HG03139 (cell line): Measurements from ENCODE around the gene AP4S1.
A peak's percentile ranks its signal among the peaks of the same experiment; 100 is the strongest.
"Not testable (repeated sequence)": the region's sequence is repeated elsewhere in the genome, so short reads cannot be mapped to it uniquely, and the experiment has no call there.

Experiments
- ATAC-seq: cut with Tn5 transposase; IDR thresholded peaks from one replicate; pipeline ENCODE4 v1.9.1; 2021; ENCODE audit not compliant: unreplicated experiment

AP4S1 gene, protein sequence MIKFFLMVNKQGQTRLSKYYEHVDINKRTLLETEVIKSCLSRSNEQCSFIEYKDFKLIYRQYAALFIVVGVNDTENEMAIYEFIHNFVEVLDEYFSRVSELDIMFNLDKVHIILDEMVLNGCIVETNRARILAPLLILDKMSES

DNA sequence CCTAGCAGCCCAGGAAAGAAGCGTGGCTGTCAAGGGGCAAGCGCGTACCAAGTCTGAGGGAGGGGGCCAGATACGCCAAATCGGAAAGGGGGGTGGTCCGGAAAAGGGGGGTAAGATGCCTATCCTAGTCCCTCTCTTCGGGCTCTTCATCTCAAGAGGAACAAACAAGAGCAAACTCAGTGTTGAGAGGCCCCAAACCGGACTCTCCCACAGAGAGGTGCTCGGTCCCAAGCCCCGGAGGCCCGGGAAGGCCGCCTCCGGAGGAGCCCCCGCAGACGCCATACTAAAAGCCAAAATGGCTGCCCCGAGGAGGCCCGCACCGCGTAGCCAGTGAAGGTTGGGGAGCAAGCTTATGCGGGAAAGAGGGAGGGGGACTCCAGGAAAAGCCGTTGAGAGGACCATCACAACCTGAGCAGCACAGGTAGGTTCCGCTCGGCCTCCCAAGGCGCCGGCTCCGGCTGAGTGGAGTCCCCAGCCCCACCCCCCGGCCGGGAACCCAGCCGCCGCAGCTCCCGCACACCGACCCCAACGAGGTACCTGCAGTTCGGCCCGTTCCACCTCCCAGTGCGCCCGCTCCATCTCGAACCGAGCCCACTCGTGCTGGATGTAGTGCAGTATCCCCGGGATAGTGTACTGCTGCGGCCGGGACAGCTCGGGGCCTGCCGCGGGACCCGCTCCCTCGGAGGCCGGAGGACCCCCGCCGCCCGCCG lies at the start of gene AP4S1:
Gene AP4S1 (plus strand): TSS at position 283 of the 710 bp plus-strand sequence. CDS start 40,548 bp downstream, outside the sequence.
- peak; percentile 10 for ATAC-seq

DNA sequence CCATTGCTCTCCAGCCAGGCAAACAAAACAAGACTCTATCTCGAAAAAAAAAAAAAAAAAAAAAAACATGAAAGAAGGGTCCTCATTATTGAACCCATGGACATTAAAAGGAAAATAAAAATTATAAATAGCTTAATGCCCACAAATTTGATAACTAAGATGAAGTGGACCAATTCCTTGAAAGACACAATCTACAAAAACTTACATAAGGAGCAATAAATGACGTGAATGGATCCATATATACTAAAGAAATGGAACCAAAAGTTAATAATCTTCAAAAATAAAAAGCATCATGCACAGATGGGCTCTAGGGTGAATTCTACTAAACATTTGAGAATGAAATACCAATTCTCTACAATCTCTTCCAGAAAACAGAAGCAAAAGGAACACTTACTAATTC lies 47.7 kb upstream of the AP4S1 start:
- no peak for ATAC-seq

DNA sequence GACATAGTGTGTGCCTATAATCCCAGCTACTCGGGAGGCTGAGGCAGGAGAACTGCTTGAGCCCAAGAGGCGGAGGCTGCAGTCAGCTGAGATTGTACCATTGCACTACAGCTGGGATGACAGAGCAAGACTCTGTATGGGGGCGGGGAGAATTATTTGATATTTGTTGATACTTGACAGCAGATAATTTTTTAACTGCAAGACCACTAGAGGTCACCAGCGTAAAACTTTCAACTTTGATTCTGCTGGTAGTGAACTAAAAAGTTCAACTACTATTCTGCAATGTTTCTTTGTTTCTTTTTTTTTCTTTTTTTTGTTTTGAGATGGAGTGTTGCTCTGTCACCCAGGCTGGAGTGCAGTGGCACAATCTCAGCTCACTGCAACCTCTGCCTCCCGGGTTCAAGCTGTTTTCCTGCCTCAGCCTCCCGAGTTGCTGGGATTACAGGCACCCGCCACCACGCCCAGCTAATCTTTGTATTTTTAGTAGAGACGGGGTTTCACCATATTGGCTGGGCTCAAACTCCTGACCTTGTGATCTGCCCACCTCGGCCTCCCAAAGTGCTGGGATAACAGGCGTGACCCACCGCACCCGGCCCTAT lies 45.2 kb upstream of the AP4S1 start:
- ATAC-seq, result not testable (repeated sequence)

DNA sequence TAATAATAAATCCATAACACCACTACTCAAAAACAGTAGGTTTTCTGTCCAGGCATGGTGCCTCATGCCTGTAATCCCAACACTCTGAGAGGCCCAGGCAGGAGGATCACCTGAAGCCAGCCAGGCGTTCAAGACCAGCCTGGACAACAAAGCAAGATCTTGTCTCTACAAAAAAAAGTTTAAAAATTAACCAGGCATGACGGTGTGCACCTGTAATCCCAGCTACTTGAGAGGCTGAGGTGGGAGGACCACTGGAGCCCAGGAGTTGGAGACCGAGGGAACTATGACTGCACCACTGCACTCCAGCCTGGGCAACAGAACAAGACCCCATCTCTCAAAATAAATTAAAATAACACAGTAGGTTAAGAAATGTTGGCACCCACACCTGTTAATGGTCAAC lies 44.5 kb upstream of the AP4S1 start:
- ATAC-seq, result no peak

DNA sequence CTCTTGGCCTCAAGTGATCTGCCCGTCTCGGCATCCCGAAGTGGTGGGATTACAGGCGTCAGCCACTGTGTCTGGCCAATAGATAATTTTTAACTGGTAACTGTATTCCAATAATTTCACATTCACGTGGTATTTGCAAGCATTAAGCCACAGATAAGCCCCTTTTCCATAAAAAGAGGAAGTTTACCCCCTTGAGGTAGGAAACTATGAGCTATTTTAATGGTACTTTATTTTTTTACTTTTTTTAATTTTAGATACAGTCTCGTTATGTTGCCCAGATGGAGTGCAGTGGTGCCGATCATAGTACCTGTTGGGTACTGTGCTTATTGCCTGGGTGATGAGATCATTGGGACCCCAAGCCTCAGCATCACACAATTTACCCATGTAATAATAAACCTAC lies 42.9 kb upstream of the AP4S1 start:
- no peak for ATAC-seq

DNA sequence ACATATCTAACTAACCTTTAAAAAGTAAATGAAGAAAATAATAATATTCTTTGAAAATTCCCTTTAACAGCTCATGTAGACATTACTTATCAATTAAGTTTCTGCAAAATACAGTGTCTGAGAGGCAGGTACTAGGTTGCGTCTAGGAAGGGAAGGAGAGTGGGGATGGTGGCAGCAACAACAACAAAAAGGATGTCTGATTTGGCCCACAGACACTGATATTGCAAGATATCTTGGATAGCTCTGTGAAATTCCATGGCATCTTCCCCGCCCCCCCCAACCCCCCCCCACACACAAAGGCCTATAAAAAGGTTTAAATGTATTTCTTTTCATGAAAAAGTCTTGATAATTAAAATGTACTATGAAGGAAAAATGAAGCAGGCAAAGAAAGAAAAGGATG lies 41.6 kb upstream of the AP4S1 start:
- no peak for ATAC-seq

DNA sequence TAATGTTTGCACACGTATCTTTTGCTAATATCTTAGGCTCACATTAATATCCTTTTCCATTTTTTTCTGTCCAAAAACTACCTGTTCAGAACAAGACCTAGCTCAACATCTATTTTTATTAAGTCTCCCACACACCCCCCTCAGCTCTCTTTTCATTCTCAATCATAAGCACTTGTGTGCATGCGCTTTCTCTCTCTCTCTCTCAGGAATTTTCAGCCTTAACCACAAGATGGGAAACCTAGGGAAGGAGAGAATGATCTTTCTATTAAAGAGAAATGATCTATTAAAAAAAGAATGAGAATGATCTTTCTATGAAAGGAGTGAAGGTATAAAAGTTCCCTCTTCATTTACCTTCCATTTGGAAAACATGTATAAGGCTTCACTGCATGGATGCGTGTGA lies 39.7 kb upstream of the AP4S1 start:
- no peak for ATAC-seq

DNA sequence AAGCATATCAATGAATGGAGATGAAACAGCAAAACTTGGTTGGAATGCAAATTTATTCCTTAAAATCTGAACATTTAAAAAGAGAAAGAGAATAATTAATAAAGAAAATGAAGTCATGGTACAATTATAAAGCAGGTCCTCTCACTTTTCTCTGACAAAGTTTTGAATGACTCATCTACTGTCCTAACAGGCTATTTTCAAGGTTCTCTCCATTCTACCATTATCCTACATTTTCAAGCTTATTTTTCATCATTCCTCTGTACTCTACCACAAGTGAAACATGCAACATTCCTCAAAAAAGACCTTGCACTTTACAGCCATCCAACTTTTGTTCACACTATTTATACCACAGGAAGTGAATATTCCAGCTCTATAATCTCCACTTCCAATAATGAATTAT lies 36.9 kb upstream of the AP4S1 start:
- ATAC-seq, result no peak

DNA sequence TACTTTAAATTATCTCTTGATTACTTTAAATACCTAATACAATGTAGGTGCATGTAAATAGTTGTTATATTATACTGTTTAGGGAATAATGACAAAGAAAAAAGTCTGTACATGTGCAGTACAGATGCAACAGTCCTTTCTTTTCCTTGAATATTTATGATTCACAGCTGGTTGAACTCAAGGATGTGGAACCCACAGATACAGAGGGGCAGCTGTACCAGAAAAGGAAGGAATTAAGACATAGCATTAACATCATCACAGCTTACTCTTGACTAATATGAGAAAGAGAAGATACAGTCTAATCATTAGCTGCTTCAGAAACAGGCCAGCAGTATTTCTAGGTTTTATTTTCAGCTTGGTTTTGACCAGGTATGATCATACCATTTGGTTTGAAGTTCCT lies 34.7 kb upstream of the AP4S1 start:
- ATAC-seq, result no peak

DNA sequence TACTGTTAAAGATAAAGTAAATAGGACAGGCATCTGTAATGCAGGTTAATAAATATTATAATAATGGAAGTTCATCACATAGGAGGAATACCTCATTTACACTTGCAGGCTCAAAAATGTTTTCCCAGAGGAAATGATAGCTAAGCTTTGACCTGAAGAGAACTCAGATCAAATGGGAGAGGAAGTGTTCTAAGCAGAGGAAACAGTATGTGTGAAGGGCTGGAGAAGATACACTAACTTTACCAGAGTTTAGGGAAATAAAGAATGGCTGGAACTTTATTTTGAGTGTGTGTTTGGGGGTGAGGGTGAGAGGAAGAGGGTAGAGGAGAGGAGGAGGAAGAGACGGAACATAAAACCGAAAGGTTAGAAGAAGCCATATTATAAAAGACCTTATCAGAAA lies 34.0 kb upstream of the AP4S1 start:
- ATAC-seq, result no peak

DNA sequence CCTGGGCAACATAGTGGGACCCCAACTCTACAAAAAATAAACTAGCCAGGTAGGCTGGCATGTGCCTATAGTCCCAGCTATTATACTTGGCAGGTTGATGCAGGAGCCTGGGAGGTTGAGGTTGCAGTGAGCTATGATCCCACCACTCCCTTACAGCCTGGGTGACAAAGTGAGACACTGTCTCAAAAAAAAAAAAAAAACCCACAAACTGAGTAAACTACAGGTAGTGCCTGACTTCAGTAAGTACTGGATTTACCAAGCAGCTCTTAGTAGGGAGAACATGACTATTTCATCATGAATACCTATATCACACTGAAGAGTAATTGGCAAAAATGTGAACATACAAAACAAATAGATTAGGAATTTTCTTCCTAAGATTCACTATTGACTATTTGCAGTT lies 32.4 kb upstream of the AP4S1 start:
- ATAC-seq, result no peak

DNA sequence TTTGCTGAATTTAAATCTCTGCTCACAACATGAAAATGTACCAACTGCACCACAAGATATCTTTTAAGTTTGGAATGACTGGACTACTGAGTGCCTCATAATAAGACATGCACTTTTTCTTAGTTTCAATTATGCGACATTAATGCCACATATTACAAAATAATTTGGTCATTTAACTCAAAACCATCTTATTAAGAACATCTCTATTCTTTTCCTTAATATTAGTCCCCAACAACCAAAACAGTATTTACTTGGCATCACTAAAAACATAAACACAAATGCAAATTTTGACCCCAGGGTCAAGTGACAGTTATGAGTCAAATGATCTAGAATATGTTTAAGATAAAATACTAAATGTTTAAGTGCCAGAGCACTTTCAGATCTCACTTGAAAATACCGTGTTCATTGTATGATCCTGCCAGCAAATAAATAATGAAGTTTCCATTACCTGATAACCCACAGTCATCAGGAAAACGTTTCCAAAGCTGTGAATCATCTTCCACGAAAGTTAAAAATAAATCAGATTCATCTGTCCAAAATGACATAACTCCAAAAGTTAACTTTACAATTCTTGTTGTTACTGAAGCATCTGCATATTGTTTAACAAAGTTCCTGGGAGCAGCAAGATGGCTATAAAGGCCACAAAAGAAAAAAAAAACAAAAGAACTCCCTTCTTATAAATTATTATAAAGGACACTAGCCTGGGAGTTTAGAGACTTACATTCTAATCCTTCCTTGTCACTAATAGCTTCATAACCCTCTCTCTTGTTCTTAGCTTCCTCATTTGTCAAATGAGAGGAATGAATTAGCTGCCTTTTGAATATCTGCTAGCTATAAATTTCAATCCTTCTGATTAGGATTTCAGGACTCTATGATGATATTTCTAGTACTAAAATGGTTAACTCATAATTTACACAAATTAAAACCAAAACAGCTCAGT lies 30.5 kb upstream of the AP4S1 start:
- ATAC-seq, result peak; percentile 52

DNA sequence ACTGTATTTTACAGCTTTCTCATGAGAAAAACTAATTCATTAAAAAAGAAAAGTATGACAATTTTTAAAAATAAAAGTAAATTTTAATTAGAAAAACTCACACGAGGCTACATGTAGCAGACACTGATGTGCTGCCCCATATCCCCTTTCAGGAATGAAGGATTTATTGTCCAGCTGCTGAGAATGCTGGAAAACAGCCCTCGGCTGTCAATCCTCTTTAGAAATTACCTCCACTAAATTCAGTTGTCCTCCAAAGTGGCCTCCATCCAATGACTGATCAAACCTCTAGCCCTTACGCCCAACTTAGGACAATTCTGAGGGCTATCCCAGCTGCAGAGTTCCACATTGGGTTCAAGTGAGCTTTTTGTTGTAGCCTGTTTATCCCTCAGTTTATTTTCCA lies 29.8 kb upstream of the AP4S1 start:
- no peak for ATAC-seq

DNA sequence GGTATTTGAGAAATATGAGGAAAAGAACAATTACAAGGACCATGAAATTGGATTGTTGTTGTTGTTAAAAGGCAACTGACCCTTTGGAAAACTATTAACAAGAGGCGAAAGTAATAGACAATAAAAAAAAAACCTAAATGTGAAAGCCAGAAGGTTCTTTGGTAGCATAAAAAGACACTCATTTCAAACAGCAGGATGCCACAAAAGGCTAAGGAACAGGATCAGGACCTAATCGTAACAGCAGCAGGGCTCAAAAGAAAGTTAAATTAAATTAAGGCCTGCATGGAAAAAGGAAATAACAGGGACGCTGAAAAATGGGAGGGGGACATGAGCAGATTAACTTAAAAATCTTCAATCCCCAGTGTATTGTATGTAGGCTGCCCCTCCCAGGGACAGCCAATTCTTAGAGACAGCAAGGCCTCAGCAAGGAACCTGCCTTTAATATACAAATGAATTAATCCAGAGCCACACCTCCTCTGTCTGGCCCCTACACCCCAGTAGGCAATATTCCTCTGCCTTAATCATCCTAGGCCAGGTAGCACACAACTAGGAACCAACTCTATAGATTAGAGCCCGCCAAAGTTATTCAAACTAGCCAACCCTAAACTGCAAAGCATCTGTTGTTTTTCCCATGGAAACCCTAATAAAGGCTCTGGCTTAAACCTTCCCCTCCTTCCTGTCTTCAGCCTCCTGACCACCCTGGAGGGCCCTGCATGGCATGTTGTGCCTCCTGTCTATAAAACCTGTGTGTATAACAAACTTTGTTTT lies 28.4 kb upstream of the AP4S1 start:
- no peak for ATAC-seq

DNA sequence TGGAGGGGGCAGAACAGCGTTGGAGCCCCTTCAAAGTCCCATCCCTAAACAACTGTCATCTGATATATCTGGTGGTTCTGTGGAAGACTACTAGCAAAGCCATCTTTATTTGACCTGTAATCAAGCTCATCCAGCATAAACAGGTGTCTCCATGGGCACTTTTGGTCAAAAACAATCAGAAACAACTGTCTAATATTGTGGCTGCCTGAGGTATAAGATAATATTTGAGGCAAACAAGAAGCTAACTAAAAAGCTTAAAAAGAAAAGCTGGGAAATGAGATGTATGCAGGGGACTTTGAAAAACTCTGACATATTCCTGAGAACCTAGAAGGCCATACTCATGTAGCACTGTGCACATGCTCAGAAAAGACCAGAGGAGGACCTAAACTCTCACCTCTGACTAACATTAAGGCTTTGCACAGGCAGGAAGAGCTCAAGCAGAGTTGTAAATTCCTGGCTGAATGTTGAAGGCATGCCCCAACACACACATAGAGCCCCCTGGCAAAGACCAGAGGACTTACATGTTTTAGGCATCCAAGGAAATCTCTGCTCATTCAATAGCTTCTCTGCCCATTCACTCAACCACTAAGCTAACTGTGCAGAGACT lies 27.2 kb upstream of the AP4S1 start:
- ATAC-seq, result no peak

DNA sequence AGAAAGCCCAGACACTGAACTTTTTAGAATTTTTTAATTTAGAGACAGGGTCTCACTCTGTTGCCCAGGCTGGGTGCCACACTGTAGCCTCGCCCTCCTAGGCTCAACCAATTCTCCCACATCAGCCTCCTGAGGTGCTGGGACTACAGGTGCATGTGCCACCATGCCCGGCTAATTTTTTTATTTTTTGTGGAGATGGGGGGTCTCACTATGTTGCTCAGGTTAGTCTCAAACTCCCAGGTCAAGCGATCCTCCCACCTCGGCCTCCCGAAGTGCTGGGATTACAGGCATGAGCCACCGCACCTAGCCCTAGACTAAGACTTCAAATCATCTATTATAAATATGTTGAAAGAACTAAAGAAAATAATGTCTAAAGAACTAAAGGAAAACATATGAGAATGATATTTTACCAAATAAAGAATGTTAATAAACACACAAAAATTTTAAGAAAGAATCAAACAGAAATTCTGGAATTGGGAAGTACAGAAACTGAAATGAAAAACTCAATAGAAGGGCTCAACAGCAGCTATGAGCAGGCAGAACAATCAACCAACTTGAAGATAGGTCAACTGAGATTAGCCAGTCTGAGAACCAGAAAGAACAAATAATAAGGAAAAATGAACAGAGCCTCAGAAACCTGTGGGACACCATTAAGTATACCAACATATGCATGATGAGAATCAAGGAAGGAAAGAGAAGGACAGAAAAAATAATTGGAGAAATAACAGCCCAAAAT lies 26.2 kb upstream of the AP4S1 start:
- ATAC-seq, result no peak

DNA sequence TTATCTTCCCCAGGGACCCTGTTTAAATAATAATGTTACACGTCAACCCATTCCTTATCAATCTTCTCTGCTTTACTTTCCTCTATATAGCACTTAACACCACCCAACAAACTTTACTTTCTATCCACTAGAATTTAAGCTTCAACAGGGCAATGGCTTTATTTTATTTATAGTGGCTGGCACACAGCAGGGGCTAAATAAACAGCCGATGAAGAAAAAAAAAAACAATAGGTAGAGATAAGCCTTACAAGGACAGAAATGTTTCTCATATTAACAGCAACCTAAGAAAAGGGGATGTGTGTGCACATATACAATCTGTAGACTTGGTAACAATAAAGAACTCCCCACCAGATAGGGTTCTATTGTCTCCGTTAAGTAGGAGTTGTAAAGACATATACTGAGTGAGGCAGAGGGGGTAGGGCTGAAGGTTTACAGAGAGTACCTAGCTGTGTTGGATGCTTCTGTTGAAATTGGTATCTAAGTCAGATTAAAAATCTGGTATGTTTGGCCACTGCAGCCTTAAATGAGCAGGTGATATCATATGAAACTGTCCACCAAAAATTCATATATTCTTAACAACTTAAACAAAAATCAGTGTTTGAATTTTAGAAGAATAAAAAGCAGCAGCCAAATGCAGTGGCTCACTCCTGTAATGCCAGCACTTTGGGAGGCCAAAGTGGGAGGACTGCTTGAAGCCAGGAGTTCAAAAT lies 24.7 kb upstream of the AP4S1 start:
- no peak for ATAC-seq

DNA sequence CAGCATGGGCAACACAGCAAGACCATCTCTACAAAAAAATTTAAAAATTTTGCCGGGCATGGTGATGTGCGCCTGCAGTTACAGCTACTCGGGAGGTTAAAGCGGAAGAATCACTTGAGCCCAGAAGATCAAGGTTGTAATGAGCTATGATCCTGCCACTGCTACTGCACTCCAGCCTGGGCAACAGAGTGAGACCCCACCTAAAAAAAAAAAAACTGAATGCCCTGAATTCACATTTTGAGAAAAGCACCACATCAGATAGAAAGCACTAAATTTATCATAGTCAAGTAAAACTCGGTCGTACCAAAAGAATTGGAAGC lies 24.1 kb upstream of the AP4S1 start:
- ATAC-seq, result no peak

DNA sequence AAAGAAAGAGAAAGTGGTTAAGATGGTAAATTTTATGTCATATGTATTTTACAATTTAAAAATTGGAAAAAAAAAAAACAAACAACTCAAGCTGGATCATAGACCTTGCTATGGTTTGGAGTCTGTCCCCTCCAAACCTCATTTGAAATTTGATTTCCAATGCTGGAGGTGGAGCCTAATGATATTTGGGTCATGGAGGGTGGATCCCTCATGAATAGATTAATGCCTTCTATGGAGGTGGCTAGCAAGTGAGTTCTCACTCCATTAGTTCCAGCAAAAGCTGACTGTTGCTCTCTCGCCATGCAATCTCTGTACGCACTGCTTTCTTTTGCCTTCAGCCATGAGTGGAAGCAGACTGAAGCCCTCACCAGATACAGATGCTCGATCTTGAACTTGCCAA lies 22.2 kb upstream of the AP4S1 start:
- ATAC-seq, result no peak
